ENCODE results near the gene GSDME. TPM values are rescaled to one million over a fixed set of nuclear protein-coding genes. Genes with fewer than 3 reads are reported as not detected.

Gene GSDME
- total and polyA plus RNA-seq, 10 of the 15 experiments (the other 5 are each of a cell fraction or from before 2014, with no cell fraction given): 23.7 to 245 (median 128) TPM

DNA sequence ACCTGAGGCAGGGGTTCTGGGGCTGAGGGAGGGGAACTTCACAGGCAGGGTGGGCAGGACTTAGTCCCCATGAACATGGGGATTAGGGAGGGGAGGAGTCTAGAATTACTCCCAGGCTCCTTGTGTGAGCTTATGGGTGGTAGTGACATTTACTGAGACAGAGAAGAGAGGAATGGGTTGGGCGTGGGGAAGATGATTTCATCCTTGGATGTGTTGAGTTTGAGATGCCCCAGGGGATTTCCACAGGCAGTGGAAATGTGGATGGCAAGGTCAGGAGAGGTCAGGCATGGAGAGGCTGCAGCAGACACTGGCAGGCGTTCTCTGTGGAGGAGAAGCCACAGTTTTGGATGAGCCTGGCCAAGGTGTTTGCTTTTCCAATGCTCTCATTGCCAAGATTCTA is 26.4 kb upstream of the GSDME start (continued):
- TF ChIP-seq TAF1 (IDR thresholded peaks at IDR 0.05; ENCODE audit: borderline replicate concordance, low read depth, low read length) (no peak), CREM (IDR thresholded peaks at IDR 0.05; ENCODE audit: low read depth) (no peak)

DNA sequence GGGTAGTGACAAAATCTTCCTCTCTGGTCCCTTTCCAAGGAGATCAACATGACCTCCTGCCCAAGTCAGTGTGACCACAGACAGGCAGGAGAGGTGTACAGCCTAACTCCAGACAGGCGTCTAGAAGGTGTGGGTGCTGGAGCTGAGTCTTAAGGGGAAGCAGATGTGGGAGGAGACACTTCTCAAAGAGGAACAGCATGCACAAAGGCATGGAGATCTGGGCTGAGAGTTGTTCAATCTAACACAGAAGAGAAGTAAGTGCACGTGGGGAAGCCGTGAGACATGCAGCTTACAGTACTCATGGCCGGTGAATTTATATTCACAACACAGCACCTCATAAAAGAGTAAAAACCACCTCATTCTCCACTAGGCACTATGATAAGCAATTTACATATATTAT is 23.8 kb upstream of the GSDME start:
- Histone ChIP-seq H2AFZ (ENCODE audit: control insufficient read depth, low read depth, low read length) (no peak overlapping the region; the same call in 1 of the 2 replicates), H3K27me3 (replicated peaks in 1 of 2; ENCODE audit: control insufficient read depth in 2 of 2, insufficient read depth in 2 of 2, low read length in 1 of 2) (no peaks in the 10 kb centered on the region), H3K4me1 (ENCODE audit: control insufficient read depth, insufficient read depth, low read length) (peaks cover 25% of the 10 kb centered on the region), H3K4me3 (no peak overlapping the region), H3K27ac (ENCODE audit: control insufficient read depth, insufficient read depth) (no peak overlapping the region), H4K20me1 (ENCODE audit: control insufficient read depth, insufficient read depth) (no peaks in the 10 kb centered on the region), H3K4me2 (ENCODE audit: control insufficient read depth, insufficient read depth) (no peak overlapping the region), H3K9ac (ENCODE audit: control insufficient read depth, insufficient read depth, low read length) (no peak overlapping the region), H3K79me2 (ENCODE audit: control insufficient read depth, insufficient read depth, low read length) (no peaks in the 10 kb centered on the region), H3K36me3 (ENCODE audit: control insufficient read depth in 2 of 2, insufficient read depth in 2 of 2, low read length in 1 of 2) (no peaks in the 10 kb centered on the region), H3K9me3 (replicated peaks; ENCODE audit: control insufficient read depth, insufficient read depth, low read length) (peaks cover 4% of the 10 kb centered on the region; the same call in 2 of the 3 replicates)
- FAIRE-seq: no peak
- ChIA-PET RAD21 (ENCODE audit: unreplicated experiment) (no interaction called here), CTCF (no interaction called here), POLR2A (no interaction called here), SMC1A (ENCODE audit: uncharacterized antibody, unreplicated experiment) (no interaction called here)
- WGBS (ENCODE audit: insufficient coverage, insufficient replicate concordance, low lambda C conversion rate, missing lambda C conversion rate): 84% methylated on average over 4 of the region's 4 CpGs
- TF ChIP-seq PAX5 (IDR thresholded peaks at IDR 0.05; ENCODE audit: borderline replicate concordance, low read depth, low read length): no peak
- TF ChIP-seq, protein P1, sequence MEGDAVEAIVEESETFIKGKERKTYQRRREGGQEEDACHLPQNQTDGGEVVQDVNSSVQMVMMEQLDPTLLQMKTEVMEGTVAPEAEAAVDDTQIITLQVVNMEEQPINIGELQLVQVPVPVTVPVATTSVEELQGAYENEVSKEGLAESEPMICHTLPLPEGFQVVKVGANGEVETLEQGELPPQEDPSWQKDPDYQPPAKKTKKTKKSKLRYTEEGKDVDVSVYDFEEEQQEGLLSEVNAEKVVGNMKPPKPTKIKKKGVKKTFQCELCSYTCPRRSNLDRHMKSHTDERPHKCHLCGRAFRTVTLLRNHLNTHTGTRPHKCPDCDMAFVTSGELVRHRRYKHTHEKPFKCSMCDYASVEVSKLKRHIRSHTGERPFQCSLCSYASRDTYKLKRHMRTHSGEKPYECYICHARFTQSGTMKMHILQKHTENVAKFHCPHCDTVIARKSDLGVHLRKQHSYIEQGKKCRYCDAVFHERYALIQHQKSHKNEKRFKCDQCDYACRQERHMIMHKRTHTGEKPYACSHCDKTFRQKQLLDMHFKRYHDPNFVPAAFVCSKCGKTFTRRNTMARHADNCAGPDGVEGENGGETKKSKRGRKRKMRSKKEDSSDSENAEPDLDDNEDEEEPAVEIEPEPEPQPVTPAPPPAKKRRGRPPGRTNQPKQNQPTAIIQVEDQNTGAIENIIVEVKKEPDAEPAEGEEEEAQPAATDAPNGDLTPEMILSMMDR (IDR thresholded peaks at IDR 0.05 in 2 of 3, conservative IDR thresholded peaks at IDR 0.05 in 1 of 3; ENCODE audit: control insufficient read depth in 2 of 3, extremely low read depth in 1 of 3, insufficient read depth in 1 of 3, low read depth in 3 of 3, low read length in 3 of 3): no peak
- no peak for TF ChIP-seq ZBED1 (IDR thresholded peaks at IDR 0.05; ENCODE audit: borderline replicate concordance)
- no peak for TF ChIP-seq KDM1A (IDR thresholded peaks at IDR 0.05; ENCODE audit: borderline replicate concordance)
- no peak for TF ChIP-seq JUND (IDR thresholded peaks at IDR 0.05; ENCODE audit: low read depth, low read length)
- no peak for TF ChIP-seq FOS (IDR thresholded peaks at IDR 0.05; ENCODE audit: borderline replicate concordance, extremely low read depth, insufficient read length)
- no peak for TF ChIP-seq MXI1 (IDR thresholded peaks at IDR 0.05; ENCODE audit: low read depth, low read length)
- no peak for TF ChIP-seq NR2C1 (IDR thresholded peaks at IDR 0.05)
- no peak for TF ChIP-seq CEBPB (IDR thresholded peaks at IDR 0.05; ENCODE audit: borderline replicate concordance in 1 of 2, low read depth in 2 of 2, low read length in 2 of 2)
- no peak for TF ChIP-seq CHD2 (IDR thresholded peaks at IDR 0.05; ENCODE audit: borderline replicate concordance, low read depth, low read length)
- TF ChIP-seq ZNF274 (IDR thresholded peaks at IDR 0.05; ENCODE audit: insufficient read depth, insufficient read length): no peak
- no peak for DNase-seq (ENCODE audit: low read depth, low spot score)
- intact Hi-C loops (cut with micrococcal nuclease; ENCODE audit: unreplicated experiment): no loop called here
- BruUV-seq (replicated peaks): no TSS peak
- in situ Hi-C loops (cut with MboI): no loop called here
- ATAC-seq: no peak
